ENCODE measurements around the gene INPP5F.

- TF ChIP-seq CTCF (IDR thresholded peaks at IDR 0.05) (no peak), POLR2A (IDR thresholded peaks at IDR 0.05) (no peak)
Measured at GRCh38 chr10:119735451-119735850, 9.6 kb downstream of the INPP5F start.

Data from right lobe of liver (tissue), 4 donors.